GM06990 (cell line): ENCODE measurements around the gene DCDC1.

ENCODE experiments used
- DNase-seq: peaks from one replicate; pipeline ENCODE4 v3.0.0-alpha.2; 2011; ENCODE audit not compliant: insufficient read length; ENCODE audit errors: extremely low read depth
- H3K27me3 ChIP-seq: replicated peaks from 2 replicates; pipeline ENCODE4 v1.6.0; 2011; ENCODE audit warnings: low read length; ENCODE audit not compliant: control insufficient read depth, insufficient read depth
- H3K36me3 ChIP-seq: 2 replicates; pipeline ENCODE4 v1.5.1; 2011; ENCODE audit warnings: low read length; ENCODE audit not compliant: control insufficient read depth, insufficient read depth
- H3K4me3 ChIP-seq: replicated peaks from 2 replicates; pipeline ENCODE4 v1.5.1; 2011; ENCODE audit warnings: low read depth, mild to moderate bottlenecking, control low read depth, low read length
- TF ChIP-seq, protein P1 (sequence below): IDR thresholded peaks from 2 replicates; pipeline ENCODE4 v1.5.1; 2011; ENCODE audit warnings: low read length, control low read depth, mild to moderate bottlenecking, inconsistent platforms; ENCODE audit not compliant: insufficient read depth, poor library complexity, severe bottlenecking

DCDC1 gene

GRCh38 chr11:30936491-30936890, 433.0 kb downstream of the DCDC1 start:
- TF ChIP-seq, protein P1, sequence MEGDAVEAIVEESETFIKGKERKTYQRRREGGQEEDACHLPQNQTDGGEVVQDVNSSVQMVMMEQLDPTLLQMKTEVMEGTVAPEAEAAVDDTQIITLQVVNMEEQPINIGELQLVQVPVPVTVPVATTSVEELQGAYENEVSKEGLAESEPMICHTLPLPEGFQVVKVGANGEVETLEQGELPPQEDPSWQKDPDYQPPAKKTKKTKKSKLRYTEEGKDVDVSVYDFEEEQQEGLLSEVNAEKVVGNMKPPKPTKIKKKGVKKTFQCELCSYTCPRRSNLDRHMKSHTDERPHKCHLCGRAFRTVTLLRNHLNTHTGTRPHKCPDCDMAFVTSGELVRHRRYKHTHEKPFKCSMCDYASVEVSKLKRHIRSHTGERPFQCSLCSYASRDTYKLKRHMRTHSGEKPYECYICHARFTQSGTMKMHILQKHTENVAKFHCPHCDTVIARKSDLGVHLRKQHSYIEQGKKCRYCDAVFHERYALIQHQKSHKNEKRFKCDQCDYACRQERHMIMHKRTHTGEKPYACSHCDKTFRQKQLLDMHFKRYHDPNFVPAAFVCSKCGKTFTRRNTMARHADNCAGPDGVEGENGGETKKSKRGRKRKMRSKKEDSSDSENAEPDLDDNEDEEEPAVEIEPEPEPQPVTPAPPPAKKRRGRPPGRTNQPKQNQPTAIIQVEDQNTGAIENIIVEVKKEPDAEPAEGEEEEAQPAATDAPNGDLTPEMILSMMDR = no peak

DNA sequence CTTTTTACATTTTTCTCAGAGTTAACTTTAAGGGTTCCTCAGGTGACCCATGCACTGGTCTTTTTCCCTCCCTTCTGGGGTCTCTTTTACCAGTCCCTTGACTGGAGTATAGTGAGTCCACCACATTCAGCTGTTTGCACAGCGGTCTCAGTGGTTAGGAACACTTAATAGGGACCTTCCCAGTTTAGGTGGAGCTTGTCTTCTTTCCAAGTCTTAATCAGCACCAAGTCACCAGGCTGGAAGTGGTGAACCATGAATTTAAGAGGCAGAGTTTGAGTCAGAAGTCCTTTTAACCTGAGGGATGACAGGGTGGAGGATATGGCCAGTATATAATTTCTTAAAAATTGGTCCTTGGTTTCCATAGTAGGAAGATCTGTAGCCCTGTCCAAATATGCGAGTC, 433.7 kb downstream of the DCDC1 start:
- no peak for DNase-seq
- H3K4me3 ChIP-seq = no peak overlapping the region

More at GRCh38 chr11:30936491-30936890, 433.0 kb downstream of the DCDC1 start:
- Histone ChIP-seq H3K36me3 (no peaks in the 10 kb centered on the region), H3K4me3 (no peak overlapping the region), H3K27me3 (no peaks in the 10 kb centered on the region)
- no peak for DNase-seq

DNA sequence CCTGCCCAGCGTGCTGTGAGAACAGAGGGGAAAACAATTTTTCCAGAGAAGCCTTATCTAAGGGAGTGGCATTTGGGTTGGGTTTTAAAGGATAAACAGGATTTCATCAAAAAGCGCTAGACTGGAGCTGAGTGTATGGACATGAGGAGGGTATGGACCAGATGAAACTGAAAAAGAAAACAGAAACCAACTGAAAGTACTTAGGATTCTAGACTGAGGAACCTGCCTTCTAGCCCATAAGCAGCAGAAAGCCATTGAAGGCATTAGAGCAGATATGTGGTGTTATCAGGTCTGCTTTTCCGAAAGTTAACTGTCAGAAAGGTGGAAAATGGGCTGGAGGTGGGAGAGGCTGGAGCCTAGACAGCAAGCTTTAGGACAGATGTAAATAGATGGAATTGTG, 443.4 kb downstream of the DCDC1 start:
- no peak for DNase-seq
- no peaks in the 10 kb centered on the region for H3K36me3 ChIP-seq
- no peak overlapping the region for H3K4me3 ChIP-seq
- TF ChIP-seq, protein P1 = no peak
- H3K27me3 ChIP-seq = no peaks in the 10 kb centered on the region

More for the DNA sequence above, 433.7 kb downstream of the DCDC1 start:
- H3K36me3 ChIP-seq = no peaks in the 10 kb centered on the region
- H3K27me3 ChIP-seq = no peaks in the 10 kb centered on the region
- TF ChIP-seq, protein P1 = no peak

DNA sequence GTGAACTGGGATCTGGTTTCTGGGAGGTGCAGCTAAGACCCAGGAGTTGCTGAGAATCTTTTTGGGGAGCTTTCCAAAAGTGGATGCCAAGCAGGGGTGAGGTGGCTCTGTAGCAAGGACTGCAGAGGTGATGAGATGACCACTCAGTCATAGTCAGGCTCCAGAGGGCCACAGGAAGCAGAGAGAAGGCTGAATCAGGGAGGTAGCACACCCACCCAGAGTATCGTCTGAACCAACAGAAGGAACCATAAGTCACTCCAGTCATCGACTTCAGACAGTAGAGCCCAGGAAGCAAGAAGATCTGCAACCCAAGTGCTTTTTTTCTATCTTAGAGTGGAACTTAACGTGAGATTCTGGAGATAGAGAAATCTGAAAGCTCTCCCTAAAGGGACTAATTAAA, 447.7 kb downstream of the DCDC1 start:
- TF ChIP-seq, protein P1 = no peak
- Histone ChIP-seq H3K36me3 (no peaks in the 10 kb centered on the region), H3K27me3 (no peaks in the 10 kb centered on the region), H3K4me3 (no peak overlapping the region)
- DNase-seq = no peak

- Histone ChIP-seq H3K27me3 (no peaks in the 10 kb centered on the region), H3K36me3 (no peaks in the 10 kb centered on the region), H3K4me3 (no peak overlapping the region)
- TF ChIP-seq, protein P1 = no peak
- no peak for DNase-seq
These were observed 450.0 kb downstream of the DCDC1 start for GRCh38 chr11:30919389-30920152.
